HG03045 (cell line): ENCODE data around the gene GBF1.

Source experiments
- ATAC-seq: cut with Tn5 transposase; IDR thresholded peaks from one replicate; pipeline ENCODE4 v1.9.1; 2021; ENCODE audit warnings: mild to moderate bottlenecking, moderate library complexity; ENCODE audit not compliant: unreplicated experiment

The GBF1 gene

DNA sequence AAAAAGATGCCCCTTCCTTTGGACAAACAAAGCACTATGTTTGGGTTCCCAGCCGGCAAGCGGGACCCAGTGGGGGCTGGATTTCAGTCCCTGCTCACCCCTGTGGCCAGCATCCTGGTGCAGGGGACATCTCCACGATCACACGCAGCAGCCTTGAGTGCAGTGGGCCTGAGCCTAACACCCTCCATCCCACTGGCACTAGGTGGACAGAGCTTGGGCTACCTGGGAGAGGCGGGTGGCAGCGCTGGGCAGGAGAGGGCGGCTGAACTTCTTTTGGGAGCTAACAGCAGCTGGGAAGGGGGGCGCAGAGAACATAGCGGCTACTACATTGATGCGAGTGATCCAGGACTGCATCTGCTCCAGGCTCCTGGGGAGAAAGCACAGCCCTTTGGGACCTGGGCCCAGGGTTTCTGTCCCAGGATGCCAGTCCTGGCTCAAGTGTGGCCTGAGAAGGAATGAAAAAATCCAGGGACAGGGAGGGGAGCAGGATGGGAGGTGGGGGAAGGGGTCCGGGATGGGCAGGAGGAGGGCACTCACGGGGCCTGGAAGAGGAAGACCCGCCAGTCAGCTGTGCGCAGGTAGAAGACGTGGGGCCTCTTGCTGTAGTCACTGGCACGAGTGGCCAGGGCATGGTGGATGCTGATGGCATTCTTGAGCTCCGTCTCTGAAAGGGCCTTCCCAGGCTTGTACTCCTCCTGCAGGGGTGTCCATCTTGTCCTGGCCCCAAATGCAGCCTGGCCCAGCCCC, 159.2 kb downstream of the GBF1 start:
- ATAC-seq: no peak

DNA sequence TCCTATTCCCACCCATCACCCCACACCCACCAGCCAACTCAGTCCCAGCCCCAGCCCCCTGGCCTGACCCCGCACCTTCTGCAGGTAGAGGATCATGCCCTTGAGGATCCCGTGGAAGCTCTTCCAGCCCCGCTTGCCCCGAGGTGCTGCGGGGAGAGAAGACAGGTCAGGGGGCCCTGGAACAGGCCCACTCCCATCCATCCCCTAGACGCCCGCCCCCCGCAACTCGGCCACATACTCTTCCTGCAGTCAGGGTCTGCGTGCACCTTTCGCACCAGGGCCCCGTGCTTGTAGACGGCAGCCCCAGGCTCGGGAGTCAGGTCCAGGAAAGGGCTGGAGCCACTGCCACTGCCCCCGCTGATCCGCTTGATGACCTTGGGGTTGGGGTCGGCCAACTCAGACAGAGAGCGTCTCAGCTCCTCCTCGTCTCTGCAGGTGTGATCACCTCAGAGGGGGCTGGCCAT, 159.8 kb downstream of the GBF1 start:
- ATAC-seq: no peak

DNA sequence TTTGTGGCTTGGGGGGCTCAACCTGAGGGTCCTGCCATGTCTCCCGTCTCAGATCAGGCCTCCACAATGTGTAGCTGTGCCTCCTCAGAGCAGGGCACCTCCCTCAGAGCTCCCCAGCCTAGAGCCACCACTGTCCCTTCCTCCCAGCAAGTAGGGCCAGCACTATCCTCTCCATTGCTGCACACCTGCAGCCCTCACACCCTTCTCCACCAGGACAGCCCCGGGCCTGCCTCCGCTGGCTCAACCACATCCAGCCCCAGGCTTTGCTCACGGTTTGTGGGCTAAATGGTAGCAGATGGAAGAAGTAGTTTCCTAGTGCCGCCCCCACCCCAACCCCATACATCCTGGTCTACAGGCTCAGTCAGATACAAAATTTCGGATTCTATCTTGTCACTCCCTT, 160.3 kb downstream of the GBF1 start:
- no peak for ATAC-seq

DNA sequence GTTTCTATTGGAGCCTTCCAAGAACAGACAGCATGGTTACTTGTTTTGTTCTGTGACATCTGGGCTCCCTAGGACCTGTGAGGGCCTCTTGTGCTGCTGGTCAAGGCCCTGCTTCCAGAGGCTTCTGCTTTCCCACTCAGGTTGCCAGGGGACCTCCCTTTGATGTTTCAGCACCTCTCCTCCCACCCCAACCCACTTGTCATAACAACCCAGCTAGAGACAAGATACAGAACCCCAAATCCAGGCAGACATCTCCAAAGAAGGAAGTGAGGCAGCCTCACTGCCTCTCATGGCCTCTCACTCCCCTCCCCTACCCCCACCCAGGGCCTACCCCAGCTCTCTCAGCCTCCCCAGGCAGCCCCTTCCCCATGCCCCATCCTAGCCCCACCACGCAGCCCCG, 161.5 kb downstream of the GBF1 start:
- no peak for ATAC-seq

DNA sequence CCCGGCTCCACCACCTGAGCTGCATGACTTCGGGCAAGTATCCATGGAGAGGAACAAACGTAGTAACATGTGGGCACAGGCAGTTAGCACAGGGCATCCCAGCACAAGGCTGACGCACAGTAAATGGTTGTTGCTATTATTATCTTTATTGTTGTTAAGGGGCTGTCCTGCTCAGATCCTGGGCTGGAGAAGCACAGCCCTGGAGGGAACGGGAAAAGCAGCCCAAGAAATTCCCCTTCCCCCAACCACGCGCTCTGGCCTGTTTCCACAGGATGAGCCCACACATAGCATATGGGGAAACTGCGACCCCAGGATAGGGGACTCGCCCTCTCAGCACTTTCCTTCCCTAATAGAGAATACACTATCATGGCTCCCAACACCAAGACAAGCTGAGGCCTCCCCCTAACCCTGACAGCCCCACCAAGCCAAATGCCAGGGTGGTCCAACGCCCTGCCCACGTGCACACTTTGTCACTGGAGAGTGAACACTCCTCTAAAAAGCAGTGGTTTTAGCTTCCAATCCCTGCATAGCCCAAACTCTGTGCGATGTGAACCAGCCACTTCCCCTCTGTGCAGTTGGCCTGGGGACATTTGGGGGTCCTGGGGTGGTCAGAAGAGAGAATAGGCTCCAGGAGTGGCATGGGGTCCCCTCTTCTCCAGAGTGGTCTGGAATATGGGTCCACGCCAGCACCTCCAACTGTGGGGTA, 162.2 kb downstream of the GBF1 start:
- no peak for ATAC-seq

DNA sequence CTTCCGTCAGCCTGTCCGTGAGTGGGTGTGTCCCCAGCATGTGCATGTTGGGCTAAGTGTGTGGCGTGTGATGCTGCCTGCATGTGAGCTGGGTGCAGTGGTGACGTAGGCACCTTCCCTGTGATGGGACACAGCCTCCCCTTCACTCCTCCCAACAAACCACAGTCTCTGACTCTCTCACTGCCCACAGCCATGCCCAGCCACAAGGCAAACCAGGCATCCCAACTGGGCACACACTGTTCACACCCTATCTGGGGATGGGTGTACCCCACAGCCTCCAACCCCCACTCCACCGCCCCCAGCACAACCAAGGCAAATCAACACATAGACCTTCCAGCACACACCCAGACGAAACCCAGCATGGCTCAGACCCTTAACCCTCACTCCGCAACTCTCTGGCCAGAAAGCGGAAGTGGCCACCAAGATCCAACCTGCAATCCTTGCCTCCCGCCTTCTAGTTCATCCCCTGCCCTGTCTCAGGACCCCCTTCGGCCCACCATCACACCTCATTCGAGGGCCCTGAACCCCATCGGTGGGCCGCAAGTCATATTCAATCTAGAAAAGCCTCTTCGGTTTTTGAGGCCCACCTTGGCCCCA, 162.9 kb downstream of the GBF1 start:
- ATAC-seq: no peak

DNA sequence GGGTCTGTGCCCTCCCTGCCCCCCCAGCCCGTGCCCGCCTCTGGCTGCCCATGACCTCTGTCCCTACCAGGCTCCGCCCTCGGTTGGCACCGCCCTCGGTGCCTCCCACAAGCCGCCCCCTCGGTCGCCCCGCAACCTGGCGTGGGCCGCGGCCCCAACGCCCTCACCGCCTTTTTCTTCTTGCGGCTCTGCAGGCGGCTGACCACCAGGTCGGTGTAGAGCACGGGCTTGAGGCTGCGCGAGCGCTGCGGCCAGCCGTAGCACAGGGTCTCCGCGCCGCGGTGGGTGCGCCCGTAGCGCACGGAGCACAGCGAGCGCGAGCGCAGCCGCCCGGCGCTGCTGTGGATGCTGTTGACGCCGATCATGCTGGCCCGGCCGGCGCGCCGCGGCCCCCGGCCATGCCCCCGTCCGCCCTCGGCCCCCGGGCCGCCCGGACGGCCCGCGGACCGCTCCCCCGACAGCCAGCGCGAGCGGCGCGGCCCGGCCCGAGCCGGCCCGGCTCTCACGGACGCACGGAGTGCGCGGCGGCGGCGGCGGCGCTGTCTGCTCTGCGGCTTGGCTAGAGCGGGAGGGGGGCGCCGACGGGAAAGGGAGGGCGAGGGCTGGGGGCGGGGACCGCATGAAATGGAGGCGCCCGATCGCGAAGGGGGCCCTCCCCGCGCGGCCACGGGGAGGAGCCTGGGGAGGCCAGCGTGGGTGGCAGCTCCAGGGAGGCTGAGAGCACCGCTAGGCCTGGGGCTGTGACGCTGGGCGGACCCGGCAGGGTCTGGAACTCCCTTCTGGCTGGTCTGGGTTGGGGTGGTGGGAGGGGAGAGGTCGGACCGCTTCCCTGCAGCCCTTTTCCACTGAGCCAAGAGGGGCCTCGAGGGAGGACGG, 163.6 kb downstream of the GBF1 start:
- ATAC-seq: no peak

DNA sequence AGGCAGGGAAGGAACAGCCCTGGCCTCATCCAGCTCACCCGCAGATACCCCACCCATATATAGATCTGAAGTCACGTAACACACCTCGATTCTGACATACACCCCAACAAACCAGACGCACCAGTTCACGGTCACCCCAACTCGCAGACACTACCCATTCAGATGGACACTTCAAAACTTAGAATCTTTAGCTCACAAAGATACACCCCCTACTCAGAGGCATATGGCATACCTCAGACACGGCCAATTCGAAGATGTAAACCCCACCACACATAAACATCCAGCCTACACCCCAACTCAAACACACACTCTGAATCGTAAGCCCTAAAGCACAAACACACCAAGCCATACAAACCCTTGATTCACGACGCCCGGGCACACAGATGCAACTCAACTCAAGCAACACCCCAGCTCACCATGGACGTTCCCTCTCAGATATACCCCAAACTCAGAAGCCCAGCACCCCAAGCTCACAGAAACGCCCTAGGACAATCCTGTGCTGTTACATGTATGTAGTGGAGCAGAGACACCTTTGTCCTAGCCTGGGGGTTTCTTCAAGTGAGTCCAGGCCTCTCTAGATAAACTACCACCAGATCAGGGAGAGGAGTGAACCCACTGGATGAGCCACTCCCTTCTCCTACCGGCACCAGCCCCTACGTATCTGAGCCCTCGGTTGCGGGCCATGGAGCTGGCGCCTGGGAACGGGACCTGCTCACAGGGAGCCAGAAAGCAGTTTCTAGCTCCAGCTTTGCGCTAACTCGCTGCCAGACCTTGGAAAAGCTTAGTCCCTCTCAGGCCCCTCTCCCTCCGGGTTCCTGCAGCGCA, 164.5 kb downstream of the GBF1 start:
- no peak for ATAC-seq

DNA sequence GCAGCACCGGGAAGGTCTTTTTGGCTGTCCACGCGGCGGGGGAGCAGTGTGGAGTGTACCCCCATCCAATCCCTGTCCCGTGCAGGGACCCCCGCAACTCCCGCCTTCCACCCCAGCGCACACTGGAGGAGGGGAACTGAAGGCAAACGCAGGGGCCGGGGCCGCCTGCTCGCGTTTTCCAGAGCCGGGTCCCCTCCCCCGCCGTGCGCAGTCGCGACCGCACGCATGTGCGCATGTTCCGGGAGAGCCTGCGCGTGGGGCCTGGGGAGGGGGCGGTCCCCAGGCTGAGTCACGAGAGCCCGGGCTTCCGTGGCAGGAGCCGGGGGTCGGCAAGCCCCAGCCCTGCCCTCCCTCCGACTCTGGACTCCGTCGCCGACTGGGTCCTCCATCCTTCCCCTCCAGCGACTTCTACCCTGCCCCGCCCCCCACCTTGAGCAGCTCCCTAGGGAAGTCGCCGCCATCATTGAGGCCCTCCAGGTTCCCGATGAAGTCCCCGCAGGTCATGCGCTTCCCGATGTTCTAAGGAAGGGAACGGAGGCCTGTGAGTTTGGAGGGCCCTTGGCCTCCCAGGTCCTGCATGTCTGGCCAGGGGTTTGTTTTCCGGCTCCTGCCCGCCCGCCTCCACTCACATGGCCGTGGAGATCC, 165.2 kb downstream of the GBF1 start:
- ATAC-seq: no peak

DNA sequence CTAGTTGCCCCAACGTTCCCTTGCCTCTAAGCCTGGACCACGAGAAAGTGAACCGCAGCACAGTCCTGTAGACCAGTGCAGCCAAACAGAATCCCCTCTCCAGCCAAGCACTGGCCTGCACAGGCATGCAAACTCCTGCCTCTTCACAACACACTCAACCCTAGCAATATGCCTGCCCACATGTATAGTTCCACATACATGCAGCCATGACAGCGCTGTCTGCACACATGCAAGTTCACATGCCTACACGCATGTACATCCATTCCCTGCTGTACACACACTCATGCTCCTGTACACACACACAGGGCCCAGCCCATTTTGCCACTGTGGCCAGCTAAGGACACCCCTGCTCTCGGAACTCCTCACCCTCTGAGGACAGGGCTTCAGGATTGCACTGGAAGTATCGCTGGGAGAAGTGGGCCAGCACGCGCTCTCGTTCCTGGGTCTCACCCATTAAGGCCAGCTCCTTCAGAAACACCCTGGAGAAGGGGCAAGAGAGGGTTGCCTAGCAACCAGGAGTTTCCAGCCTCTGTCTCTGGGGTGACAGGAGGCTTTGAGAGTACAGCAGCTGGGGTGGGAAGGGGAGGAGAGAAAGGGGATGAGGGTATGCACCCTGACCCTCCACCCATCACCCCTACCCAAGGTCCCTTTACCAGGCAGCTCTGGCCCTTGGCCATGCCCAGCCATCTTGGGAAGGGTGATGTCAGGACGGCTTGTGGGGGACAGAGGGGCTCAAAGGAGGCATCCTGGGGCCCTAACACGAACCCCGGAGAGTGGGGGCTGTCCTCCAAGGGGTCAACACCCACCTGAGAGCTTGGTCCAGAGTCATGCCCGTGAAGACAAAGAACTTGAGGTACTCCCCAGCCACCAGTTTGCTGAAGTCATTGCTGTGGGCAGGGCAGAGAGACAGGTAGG, 166.3 kb downstream of the GBF1 start:
- ATAC-seq: no peak

DNA sequence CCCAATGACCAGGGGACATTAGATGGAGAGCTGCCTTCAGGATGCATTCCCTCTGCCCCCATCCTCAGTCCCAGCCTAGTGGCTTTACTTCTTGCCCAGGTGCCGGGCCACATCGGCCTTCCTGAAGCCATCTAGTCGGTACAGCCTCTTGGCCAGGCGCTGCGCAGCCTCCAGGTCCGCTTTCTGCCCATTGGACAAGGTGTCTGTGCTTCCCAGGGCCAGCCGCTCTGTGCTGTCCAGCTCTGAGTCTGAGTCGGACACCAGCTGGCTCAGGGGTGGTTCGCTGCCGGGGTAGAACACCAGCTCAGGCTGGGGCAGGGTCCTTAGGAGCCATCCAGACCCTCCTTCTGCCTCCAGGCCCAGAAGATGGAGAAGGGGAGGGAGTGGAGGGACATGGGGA, 167.0 kb downstream of the GBF1 start:
- no peak for ATAC-seq

DNA sequence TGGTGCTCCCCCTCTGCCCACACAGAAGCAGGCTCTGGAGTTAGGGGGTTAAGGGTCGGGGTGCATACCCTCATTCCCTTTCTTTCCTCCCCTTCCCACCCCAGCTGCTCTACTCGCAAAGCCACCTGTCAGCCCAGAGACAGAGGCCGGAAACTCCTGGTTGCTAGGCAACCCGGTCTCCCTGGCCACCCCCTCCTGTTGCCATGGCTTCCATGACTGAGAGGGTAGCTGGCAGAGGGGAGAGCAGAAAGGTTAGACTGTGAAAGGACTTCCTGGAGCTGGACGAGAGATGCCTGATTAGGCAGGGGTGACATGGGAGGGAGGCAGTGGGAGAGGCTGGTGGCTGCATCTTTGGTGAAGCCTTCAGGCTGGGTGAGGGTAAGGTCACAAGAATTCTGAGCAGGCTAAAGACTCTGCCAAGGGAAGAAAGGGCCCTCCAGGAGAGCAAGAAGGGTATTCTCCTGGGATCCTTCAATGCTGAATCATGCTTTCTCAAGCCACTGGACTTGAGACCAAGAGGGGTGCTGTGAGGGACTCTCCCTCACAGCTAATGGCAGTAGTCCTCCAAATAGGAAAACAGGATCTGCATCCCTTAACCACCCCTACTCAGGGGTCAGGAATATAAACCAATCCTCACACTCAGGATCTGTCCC, 167.8 kb downstream of the GBF1 start:
- no peak for ATAC-seq

DNA sequence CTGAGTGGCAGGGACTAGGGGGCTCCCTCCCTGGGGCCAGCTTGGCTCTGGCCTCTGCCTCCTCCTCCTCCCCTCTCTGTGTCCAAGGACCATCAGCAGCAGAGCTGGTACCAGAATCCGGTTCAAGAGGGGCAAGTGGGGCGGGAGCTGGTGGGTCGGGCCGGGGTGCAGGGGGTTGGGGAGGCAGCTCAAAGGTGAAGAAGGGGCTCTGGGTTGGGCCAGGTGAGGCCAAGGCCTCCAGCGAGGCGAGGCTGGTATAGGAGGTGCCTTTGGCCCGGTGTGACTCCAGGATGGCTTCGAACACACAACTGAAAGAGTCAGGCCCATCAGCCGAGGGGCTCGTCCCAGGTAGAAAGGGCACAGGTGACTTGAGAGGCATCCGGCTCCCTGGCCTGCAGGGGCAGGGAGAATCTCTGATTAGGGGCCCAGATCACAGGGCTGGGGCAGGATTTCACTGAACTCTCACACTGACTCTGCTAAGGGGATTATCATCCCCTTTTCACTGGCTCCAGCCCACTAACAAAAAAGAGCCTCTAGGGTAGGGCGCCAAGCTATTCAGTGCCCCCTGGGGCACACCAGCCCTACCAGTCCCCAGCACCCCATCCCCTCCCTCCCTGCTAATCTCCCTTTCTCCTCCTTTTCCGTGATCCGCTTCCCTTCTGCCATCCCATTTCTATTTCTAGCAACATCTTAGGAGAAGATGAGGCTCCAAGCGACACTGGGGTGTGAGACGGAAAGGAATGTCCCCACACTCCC, 168.7 kb downstream of the GBF1 start:
- ATAC-seq: no peak

DNA sequence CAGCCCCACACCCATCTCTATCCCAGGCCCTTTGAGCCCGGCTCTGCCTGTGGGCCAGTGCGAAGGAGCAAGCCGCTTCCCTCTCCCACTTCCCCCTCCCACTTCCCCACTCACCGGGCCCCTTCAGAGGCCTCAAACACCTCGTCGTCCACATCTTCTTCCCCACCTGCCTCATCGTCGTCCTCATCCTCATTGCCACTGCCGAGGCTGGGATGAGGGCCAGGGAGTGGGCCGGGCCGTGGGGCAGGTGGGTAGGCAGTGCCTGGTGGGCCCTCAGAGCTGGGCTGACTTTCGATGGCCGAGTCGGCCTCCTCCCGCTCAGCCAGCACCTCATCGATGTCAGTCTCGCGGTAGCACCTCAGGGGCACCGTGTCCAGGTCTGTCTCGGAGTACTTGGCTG, 169.4 kb downstream of the GBF1 start:
- no peak for ATAC-seq

DNA sequence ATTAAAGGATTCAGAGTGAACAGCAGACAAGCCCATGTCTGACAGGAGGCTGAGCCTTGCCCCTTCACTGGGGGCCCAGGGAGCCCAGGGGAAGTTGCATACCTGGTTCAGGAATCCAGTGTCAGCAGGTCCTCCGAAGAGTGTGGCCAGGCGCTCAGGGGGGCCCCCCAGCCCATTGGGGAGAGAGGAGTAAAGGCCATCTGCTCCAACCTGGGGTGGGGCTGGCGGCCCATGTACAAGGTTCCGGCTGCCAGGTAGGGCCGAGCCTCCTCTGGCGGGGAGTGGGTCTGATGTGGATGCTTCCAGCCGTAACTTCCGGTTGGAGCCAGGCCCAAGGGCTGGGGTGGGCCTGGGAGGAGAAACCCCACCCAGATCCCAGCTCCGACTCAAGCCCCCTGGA, 171.0 kb downstream of the GBF1 start:
- ATAC-seq: no peak

DNA sequence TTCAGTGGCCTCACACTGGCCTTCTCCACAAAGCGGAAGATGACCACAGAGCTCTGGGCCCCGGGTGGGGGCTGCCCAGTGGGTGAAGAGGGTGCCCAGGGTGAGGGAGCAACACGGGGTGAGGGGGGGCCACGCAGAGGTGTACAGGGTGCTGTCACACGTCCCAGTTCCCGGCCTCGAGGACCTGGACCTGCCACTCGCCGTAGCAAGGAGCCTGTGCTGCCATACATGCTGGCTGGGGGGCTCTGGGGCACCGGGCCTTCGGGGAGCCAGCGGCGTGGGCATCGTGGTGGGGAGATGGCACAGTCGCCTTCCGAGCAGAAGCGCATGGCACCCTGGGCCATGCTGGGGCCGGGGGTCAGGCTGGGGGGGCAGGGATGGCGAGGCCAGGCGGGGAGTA, 171.4 kb downstream of the GBF1 start:
- ATAC-seq: no peak

DNA sequence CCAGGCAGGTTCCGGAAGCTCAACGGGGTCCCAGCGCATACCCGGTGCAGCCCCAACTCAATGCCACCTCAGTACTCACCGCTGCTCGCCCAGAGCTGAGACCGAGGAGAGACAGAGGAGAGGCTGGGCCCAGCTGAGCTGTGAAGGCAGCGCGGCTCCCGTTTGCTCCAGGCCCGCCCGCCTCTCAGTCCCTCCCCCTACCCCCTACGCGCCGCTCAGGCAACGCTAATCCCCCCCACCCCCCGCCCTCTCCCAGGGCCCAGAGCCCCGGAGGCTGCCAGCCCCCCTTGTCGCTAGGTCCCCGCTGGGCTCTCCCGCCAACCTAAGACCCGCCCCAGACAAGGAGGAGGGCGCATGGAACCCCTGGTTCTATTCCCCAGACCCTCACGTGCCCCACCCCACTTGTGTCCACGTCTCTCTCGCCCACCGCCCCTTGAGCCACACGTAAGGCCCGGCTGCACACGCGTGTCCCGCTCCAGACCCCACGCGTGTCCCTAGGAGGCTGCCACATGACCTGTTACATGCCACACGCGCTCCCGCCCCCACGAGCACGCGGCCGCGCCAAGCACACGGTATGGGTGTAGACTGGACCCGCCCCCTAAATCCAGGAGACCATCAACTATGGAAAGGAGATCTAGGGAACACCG, 173.4 kb downstream of the GBF1 start, which contains the start of gene PSD:
Gene PSD (minus strand): TSS at position 164 of the 647 bp plus-strand sequence. CDS start 1,747 bp downstream, outside the sequence.
- no peak for ATAC-seq
